ENCODE results near the gene CD38. TPM values are rescaled to one million over a fixed set of nuclear protein-coding genes. Genes with fewer than 3 reads are reported as not detected.
"Not testable (repeated sequence)": the region's sequence is repeated elsewhere in the genome, so short reads cannot be mapped to it uniquely, and the experiment has no call there.

CD38 gene
- total RNA-seq, 1 donor from 2014 or later, result 0.15 TPM

GRCh38 chr4:15758294-15758693 is 19.8 kb upstream of the CD38 start:
- Mint-ChIP-seq H3K4me1 (ENCODE audit: unreplicated experiment) (peaks cover 5% of the 10 kb centered on the region), H3K9me3 (ENCODE audit: unreplicated experiment) (no peaks in the 10 kb centered on the region), H3K27me3 (ENCODE audit: unreplicated experiment) (no peaks in the 10 kb centered on the region), H3K36me3 (ENCODE audit: low read depth, unreplicated experiment) (no peaks in the 10 kb centered on the region), H3K27ac (ENCODE audit: unreplicated experiment) (no peak overlapping the region), H3K4me3 (ENCODE audit: unreplicated experiment) (no peak overlapping the region)
- DNase-seq (ENCODE audit: low spot score), result no peak
- TF ChIP-seq CTCF (IDR thresholded peaks at IDR 0.05; ENCODE audit: unreplicated experiment), result no peak

DNA sequence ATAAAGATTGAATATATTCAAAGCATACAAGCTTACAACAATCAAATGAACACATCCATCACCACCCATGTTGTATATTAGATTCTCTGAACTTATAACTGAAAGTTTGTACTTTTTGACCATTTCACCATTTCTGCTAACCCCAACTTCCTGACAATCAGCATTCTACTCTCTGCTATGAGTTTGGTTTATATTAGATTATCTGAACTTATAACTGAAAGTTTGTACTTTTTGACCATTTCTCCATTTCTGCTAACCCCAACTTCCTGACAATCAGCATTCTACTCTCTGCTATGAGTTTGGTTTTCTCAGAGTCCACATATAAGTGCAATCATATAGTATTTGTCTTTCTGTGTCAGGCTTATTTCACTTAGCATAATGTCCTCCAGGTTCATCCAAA is 15.7 kb upstream of the CD38 start:
- H3K9me3 Mint-ChIP-seq (ENCODE audit: unreplicated experiment); H3K36me3 Mint-ChIP-seq (ENCODE audit: low read depth, unreplicated experiment); H3K4me3 Mint-ChIP-seq (ENCODE audit: unreplicated experiment); H3K27me3 Mint-ChIP-seq (ENCODE audit: unreplicated experiment); DNase-seq (ENCODE audit: low spot score); H3K27ac Mint-ChIP-seq (ENCODE audit: unreplicated experiment): not testable (repeated sequence)
- peaks cover 13% of the 10 kb centered on the region for H3K4me1 Mint-ChIP-seq (ENCODE audit: unreplicated experiment)

- Mint-ChIP-seq H3K9me3 (ENCODE audit: unreplicated experiment) (no peaks in the 10 kb centered on the region), H3K4me3 (ENCODE audit: unreplicated experiment) (peak overlapping the region; percentile 1), H3K4me1 (ENCODE audit: unreplicated experiment) (peaks cover 13% of the 10 kb centered on the region), H3K27me3 (ENCODE audit: unreplicated experiment) (peaks cover 2% of the 10 kb centered on the region), H3K27ac (ENCODE audit: unreplicated experiment) (peak overlapping the region; percentile 20), H3K36me3 (ENCODE audit: low read depth, unreplicated experiment) (no peaks in the 10 kb centered on the region)
- no peak for TF ChIP-seq CTCF (IDR thresholded peaks at IDR 0.05; ENCODE audit: unreplicated experiment)
- DNase-seq (ENCODE audit: low spot score), result peak; percentile 16
These were observed 12.7 kb upstream of the CD38 start for GRCh38 chr4:15765391-15765790.

DNA sequence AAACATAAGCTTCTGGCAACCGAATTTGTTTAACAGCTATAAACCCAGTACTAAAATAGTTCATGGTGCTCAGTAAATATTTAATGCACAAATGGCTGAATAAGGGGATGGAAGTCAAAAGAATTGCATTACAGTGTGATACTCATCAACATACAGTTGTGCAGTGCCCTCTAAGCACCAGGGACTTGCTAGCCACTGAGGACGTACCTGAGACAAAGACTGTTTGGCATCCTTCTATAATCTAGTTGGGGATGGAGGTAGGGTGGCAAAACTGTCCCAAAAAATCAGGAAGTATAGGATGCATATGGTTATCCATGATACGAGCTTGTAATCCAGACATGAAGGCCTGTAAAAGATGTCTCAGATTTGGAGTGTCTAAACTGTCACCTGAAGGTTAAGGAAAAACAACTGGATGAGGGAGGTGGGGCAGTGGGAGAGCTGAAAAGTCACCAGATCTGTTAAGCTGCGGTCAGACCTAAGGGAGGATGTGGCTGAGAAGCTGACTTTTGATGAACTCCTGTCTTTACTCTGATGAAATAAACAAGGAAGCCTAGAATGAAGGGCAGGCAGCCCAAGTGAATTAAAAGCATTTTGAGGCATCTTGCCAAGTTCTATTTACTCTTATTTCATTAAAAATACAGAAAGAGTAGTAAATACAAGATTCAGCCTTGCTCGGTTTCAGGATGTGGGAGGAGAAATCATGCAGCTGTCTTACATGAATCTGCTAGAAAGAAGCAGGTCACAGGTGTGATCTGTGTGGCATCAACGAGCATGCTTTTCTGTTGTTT is 12.0 kb upstream of the CD38 start:
- Mint-ChIP-seq H3K9me3 (ENCODE audit: unreplicated experiment) (no peaks in the 10 kb centered on the region), H3K27me3 (ENCODE audit: unreplicated experiment) (peaks cover 2% of the 10 kb centered on the region), H3K4me3 (ENCODE audit: unreplicated experiment) (no peak overlapping the region), H3K36me3 (ENCODE audit: low read depth, unreplicated experiment) (no peaks in the 10 kb centered on the region), H3K27ac (ENCODE audit: unreplicated experiment) (peak overlapping the region; percentile 14), H3K4me1 (ENCODE audit: unreplicated experiment) (peaks cover 13% of the 10 kb centered on the region)
- no peak for DNase-seq (ENCODE audit: low spot score)
- TF ChIP-seq CTCF (IDR thresholded peaks at IDR 0.05; ENCODE audit: unreplicated experiment), result no peak

DNA sequence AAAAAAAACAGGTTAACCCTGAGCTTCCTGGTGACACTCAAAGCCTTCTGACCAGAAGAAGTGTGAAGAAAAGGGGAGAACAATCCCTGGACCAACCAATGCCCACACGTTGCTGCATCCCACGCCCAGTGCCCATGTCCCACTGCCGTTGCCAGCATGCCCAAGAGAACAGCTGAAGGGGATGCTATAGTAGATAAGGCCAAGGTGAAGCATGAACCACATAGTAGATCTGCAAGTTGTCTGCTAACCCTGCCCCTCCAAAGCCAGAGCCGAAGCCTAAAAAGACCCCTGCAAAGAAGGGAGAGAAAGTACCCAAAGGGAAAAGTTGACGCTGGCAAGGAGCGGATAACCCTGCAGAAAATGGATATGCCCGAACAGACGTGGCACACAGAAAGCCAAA is 11.3 kb upstream of the CD38 start:
- DNase-seq (ENCODE audit: low spot score), result no peak
- no peak for TF ChIP-seq CTCF (IDR thresholded peaks at IDR 0.05; ENCODE audit: unreplicated experiment)
- Mint-ChIP-seq H3K4me1 (ENCODE audit: unreplicated experiment) (peaks cover 13% of the 10 kb centered on the region), H3K27ac (ENCODE audit: unreplicated experiment) (no peak overlapping the region), H3K4me3 (ENCODE audit: unreplicated experiment) (no peak overlapping the region), H3K9me3 (ENCODE audit: unreplicated experiment) (no peaks in the 10 kb centered on the region), H3K27me3 (ENCODE audit: unreplicated experiment) (peaks cover 2% of the 10 kb centered on the region), H3K36me3 (ENCODE audit: low read depth, unreplicated experiment) (no peaks in the 10 kb centered on the region)

Data from endothelial cell (in vitro differentiated cells).